A172 (cell line): Measurements from ENCODE around the gene ERCC1. TPM values are rescaled to one million over a fixed set of nuclear protein-coding genes. Genes with fewer than 3 reads are reported as not detected.

ENCODE experiments used
- DNase-seq: peaks from one replicate; pipeline ENCODE4 v3.0.0-alpha.2; 2015; ENCODE audit warnings: low spot score
- total RNA-seq: library from RNA; depleted of rRNA; stranded (reverse); fragments of >200 nt; shearing (Covaris generic); gene quantifications from 2 replicates; pipeline ENCODE4 v1.2.3, GENCODE V29; 2014

ERCC1 gene
- total RNA-seq, 1 experiment from 2014 or later = 60.2 TPM

DNA sequence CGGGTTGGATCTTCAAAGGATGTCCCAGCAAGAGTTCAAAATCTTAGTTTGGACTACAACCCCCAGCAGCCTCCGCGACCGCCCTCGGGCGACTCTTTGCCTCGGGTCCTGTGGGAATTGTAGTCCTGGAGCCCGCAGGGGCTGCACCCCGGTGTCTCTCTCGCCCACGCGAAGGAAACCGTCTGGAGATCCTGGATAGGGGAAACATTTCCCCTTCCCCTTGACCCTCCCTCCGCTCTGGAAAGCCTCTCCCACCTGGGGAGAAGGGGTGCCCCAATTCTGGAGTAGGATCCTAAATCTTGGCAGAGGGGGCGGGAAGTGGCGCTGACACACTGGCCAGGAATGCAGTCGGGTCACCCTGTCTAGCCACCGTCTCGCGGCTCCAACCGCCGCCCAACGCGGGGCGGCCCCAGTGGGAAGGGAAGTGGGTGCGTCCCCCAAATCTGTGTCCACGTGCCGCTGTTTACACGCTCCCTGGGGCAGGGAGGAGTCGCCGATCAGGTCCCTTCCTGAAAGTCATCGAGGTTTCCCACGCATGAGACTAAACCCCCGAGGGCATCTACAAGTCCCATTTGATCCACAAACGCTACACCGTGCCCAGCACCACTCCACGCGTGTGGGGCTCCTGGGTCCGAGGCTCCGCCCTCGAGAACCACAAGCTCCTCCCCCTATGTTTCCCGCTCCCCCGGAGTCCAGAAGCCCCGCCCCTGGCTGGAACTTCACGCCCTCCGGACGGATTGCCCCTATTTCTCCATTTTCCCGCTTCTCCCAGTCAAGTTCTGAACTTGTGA is 18.1 kb downstream of the ERCC1 start:
- DNase-seq = peak; percentile 78

DNA sequence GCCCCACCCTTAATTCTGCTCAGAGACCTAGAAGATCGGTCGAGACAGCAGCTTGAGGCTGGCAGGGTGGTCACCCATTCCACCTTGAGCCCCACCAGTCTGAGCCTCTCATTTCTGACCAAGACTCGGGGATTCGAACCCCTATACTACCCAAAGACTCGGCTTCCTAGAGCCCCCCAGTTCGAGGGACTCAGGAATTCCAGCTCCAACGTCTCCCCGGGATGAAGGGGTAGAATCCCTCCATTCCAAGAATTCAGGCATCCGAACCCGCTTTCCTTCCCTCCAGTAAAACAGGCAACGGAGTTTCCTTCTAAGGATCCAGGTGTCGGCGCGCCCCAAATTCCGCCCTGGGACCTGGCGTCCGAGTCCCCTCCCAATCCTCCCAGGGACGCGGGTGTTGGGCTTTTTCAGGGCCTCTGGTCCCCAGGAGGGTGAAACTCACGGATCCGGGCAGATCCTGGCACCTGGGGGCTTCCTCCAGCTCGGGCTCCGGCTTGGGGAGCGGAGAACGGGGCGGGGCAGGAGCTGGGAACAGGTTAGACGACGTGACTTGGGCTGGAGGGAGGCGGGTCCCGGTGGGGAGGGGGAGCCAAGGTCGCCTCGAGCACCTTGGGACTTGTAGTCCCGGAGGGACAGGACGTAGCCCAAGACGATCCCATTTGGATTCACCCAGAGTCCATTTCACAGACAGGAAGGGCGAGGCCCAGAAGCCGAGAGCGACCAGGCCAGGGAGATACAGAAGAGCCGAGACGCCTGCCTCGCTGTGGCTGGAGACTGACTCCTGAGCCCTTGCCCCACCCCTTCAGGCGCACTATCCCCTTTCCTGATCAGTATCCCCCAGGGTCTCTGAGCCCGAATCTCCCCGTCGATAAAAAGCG is 18.9 kb downstream of the ERCC1 start, which contains the start of gene PPP1R13L:
Gene PPP1R13L, minus strand, starts transcription at position 513 of the 878 bp plus-strand sequence. CDS start 6,751 bp downstream, outside the sequence.
- DNase-seq = peak; percentile 82

DNA sequence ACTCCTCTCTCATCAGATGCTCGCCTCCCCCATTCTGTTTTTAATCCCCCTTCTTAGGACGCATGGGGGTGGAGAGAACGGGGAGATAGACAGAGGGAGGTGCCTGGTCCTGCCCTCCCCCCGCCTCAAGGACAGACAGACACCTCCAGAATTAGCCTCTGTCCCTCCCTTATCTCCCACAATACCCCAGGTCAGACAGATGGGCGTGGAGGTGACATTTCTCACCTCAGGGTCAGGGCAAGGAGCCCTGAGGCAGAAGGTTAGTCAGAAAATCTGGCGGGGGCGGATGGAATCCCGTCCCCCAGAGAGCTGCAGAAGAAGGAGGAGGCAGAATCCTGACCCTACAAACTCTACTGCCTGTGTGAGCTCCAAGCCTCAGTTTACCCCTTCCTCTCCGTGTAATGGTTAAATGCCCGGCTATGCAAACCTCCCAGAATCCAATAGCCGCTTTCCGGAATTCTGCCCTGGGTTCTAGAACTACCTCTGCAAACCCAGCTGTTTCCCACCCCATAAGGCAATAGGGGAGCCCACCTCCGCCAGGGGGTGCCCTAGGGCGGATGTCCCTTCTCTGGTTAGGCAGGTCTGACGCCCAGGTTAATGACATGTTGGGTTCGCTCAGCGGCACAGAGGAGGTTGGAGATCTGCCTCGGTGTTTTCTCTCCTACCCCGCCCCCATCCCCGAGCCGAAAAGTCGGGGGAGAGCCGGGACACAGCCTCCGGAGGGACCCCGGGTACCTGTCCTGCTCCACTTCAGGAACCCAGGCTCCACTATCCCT is 19.7 kb downstream of the ERCC1 start:
- DNase-seq = peak; percentile 52

DNA sequence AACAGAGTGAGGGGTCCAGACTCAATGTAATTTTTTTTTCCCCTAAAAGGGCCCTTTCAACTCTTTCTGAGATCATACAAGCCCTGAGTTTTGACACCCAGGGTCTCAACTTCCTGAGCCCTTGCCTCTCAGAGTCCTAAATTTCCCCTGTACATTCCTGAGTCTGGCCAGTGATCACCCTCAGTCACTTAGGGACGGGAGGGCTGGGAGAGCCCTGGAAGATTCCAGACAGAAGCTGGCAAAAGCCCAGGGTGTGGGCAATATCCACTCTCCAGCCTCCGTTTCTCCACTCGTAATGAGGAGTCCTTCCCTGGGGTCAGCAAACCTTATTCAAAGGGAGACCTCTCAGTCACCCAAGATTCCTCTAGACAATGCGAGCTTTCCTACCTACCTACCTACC is 20.4 kb downstream of the ERCC1 start:
- no peak for DNase-seq

DNA sequence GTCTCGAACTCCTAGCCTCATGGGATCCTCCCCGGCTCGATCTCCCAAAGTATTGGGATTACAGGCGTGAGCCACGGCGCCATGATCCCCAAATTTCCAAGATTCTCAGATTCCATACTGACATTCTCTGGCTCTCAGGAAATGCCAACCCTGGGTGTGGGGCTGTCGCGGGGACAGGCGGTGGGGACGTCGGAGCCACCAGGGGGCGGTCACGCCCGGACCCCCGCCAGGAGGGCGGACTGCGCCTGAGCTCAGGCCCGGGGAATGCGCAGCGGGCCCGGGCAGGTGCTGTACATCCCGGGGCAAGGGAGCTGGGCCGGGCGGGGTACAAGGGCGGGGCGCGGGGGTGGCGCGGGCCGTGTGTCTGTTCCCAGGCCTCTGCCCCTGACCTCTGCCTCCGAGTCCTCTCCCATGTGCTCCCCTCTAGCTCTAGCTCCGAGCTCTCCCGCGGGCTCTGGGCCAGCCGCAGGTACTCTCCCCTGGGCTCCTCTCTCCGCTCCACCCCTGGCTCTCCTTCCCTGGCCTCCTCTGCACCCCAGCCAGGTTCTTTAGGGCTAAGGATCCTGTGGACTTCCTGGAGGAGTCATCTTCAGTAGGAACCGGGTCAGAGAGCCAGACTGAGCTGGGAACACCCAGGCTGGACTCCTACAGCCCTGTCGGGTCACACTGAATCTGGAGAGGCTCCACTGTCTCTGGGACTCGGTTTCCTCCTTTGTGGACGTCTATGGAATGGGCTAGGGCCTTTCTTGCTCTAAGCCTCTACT is 21.2 kb downstream of the ERCC1 start:
- DNase-seq = peak; percentile 50

DNA sequence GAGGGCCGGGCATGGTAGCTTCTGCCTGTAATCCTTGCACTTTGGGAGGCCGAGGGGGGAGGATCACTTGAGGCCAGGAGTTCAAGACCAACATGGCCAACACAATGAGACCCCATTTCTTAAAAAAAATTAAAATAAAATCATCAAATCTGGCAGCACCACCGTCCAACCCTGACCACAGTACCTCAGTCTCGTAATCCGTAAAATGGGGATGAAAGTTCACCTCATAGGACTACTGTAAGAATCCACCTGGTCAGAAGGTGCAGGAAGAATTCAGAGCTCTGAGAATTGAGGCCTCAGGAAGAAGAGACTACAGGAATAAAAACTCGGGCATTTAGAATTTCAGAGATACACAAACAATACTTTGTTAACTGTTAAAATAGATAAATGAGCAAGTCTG is 21.9 kb downstream of the ERCC1 start:
- DNase-seq = no peak

DNA sequence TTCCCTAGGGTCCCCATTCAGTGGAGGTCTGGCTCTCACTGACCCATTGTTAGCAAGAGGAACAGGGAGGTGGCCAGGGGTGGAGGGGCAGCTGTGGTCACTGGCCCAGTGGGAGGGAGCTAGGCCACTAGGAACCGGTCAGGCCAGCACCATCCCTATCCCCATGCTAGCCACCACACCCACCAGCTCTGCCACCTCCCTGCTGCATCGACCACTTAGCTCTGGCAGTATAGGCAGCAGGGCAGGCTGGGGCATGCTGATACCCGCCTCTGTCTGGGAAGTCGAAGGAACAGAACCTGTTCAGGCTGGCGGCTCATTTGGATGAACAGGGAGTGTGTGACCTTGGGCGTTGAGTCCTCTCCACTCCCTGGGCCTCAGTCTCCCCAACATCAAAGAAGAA is 23.5 kb downstream of the ERCC1 start:
- no peak for DNase-seq

DNA sequence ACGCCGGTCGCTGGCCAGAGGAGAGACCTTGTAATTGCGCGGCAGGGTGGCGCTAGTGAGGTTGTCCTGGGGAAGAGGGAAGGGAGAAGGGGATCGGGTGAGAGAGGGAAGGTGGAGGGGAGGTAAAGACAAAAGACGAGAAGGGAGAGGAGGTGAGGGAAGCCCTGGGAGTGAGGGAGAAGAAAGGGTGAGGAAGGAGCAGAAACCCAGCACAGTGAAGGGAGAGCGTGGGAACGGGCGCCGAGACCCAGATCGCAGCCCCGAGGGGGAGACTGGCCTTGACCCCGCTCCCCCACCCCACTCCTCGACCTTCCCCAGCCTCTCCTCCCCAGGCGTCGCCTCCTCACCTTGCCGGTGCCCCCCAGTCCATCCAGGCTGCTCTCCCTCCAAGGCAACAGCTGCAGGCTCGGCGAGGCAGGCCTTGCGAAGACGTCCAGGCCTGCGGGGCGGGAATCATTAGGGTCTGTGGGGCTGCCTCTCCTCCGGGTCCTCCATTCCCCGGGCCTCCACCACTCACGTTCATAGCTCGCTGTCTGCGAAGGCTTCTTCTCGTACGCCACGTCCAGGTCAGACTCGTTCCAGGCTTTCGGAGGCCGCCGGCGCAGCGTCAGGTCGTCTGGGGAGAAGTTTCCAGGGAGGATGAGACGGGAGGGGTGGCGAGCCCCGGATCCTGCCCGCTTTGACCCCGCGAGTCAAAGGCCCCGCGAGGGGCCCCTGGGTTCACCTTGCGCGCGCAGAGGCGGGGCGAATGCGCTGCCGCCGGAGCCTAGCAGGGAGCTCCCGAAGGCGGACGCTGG is 27.7 kb downstream of the ERCC1 start:
- DNase-seq = no peak

DNA sequence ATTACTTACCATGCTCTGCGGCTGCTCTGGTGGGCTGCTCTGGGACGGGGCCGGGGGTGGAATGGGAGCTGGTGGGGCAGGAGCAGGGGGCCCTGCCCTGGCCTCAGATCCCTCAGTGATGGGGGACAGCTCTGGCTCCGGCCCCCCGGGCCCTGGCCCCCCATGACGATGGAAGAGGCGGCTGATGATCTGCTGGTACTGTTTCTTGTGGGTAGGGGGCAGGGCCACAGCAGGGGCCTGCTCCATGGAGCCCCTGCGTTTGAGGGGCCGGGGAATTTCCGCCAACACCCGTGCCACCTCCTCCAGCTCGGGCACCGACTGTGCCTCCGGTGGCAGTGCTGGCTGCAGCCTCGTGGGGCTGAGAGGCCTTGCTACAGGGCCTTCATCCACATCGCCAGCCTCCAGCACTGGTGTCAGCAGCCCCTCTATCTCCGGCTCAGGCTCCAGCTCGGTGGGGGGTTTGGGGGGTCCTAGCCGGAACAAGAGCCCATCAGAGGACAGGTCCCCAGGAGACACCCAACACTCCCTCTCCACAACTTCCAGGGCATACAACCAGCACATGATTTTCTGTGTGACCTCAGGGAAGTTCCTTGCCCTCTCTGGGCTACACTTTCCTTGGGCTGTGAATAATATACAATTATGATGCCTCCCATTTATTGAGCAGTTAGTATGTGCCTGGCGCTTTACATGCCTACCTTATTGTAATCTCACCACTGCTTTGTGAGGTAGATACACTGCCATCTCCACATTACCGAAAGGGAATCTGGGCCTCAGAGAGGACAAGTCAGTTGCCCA is 31.6 kb downstream of the ERCC1 start:
- no peak for DNase-seq

DNA sequence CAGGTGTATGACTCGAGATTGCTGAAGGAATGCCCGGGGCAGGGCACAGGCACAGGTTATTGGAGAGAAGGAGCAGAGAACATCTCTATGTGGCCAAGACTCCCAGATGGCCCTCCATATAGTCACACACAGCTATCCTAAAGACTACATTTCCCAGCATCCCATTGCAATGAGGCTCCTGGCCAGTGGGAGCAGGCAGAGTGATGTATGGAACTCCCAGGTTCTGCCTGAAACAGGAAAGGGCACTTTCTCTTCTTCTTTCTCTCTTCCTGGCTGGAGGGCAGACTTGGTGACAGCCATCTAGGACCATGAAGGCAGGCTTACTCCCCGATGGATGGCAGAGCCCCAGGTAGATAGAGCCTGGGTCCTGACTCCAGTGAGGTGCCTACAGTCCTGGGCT is 32.4 kb downstream of the ERCC1 start:
- no peak for DNase-seq

DNA sequence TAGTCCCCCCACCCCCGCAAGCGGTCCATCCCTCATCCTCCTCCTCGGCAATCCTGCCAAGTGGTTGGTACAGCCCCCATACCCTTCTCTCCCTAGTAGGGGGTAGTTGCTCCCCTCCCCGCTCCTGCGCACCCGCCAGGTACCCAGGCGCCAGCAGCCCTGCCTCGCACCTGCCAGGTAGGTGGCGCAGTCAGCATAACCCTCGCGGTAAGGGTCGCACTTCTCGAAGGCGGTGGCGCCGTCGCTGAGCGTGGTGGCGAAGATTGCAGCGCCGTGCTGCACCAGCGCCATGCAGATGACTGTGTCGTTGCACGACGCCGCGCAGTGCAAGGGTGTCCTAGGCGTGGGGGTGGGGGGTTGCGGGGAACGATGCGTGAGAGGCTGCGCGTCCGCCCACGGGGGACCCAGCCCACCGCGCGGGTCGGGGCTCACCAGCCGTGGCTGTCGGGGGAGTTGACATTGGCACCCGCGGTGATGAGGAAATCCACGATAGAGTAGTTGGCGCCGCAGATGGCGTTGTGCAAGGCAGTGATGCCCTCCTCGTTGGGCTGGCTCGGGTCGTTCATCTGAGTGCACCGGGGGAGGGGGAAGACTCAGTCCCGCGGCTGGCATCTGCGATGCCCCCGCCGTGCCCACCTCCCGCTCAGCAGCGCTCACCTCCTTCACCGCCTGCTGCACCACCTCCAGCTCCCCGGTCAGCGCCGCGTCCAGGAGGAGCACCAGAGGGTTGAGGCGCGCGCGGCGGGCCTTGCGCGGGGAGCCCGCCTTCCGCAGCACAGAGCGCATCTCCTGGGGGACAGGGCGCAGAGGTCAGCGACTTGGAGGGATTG is 38.1 kb downstream of the ERCC1 start:
- no peak for DNase-seq

DNA sequence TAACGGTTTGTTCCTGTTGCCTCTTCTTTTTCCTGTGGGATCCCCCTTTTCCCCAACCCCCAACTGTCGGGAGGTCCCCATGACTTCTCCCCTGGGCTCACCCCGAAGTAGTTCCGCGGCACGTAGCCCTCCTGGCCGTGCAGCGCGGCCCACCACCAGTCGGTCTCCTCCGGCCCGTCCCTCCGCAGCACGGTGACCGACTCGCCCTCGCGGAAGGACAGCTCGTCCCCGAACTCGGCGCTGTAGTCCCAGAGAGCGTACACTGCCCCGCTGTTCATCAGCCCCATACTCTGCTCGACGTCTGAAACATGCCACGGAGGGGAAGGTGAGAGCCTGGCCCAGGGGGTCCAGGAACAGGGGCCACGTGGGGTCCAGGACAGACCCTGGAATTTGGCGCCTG is 41.3 kb downstream of the ERCC1 start:
- DNase-seq = no peak

DNA sequence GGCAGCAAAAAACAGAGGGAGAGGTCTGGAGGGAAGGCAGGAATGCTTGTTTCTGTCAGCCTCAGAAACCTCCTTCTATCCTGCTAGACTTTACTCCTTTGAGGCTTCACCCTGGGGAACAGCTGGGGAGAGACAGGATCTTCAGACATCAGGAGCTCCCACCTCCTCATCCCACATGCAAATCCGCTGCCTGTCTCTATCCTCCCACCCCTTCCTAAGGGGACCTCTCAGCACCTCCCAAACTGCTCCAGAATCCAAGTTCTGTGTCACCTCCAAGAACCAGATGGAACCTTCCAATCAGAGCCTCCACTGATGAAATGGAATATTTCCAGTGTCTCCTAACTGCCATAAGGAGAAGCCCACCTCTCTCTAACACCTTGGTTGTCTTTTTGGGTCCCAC is 43.6 kb downstream of the ERCC1 start:
- no peak for DNase-seq

DNA sequence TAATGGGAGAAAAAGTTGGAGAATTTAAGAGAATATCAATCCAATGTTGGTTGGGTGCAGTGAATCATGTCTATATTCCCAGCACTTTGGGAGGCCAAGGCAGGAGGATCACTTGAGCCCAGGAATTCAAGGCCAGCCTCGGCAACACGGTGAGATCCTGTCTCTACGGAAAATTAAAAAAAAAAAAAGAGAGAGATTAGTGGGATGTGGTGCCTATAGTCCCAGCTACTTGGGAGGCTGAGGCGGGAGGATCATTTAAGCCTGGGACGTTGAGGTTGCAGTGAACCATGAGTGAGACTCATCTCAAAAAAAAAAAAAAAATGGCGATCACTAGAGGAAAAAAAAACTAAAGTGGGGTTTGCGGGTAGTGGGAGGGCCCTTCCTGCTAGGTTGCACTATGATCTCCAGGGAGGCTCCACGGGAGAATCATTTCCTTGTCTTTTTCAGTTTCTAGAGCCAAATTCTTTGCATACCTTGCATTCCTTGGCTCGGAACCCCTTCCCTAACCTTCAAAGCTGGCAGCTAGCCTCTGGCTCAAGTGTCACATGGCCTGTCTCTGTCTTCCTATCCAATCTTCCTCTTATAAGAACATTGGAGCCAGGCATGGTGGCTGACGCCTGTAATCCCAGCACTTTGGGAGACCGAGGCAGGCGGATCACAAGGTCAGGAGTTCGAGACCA is 47.5 kb downstream of the ERCC1 start:
- DNase-seq = peak; percentile 95

DNA sequence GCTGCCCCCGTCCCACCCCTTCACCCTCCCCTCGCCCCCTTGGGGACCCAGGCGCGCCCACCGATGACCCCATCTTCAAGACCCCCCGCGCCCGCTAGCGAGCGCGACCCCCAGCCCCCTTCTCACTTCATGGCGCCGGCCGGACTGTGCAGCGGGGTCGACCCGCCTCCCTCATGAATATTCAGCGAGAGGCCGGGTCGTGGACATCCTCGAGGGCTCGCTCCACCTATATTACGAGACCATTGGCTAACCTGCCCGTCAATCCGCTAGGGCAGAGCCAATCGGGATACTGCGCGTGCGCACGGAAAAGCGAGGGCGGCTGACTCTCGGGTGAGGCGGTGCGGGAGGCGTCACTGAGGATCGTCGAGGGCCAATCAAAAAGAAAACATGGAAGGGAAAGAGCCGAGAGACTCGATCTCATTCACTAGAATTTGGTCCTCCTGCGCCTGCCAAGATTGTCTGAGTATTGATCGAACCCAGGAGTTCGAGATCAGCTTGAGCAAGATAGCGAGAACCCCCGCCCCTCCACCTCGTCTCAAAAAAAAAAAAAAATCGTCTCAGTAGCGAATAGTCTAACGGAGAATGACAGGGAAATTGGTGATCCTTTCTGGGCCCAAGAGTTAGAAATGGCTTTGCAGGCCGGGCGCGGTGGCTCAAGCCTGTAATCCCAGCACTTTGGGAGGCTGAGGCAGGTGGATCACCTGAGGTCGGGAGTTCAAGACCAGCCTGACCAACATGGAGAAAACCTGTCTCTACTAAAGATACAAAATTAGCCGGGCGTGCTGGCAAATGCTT is 53.1 kb downstream of the ERCC1 start, which contains the start of gene ERCC2:
Gene ERCC2, minus strand, starts transcription at position 164 of the 795 bp plus-strand sequence. Its CDS starts 33 bp downstream, at position 131.
- DNase-seq = peak; percentile 89

DNA sequence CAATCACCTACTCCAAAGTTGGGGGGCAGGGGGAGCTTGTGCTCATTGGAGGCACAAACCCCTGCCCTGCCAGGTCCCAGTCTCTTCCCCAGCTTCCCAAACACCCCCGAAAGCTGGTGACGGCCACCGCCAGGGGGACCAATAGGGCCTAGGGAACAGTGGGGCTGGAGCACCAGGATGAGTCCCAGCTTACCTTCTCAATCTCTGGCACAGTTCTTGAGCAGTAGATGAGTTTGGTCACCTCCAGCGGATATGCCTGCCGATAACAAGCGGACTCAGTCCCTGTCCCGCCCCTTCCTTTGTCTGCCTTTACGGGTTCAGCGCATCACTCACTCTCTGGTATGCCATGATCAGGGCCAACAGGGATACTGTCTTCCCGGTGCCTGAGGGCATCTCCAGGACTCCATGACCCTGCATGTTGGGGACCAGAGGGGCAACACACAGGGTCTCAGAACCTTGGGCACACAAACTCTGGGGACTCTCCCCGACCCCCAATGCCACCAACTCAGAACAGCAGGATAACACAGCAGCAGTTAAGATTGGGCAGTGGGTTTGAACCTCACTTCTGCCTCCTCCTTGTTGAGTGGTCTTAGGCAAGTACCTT is 54.9 kb downstream of the ERCC1 start:
- no peak for DNase-seq

DNA sequence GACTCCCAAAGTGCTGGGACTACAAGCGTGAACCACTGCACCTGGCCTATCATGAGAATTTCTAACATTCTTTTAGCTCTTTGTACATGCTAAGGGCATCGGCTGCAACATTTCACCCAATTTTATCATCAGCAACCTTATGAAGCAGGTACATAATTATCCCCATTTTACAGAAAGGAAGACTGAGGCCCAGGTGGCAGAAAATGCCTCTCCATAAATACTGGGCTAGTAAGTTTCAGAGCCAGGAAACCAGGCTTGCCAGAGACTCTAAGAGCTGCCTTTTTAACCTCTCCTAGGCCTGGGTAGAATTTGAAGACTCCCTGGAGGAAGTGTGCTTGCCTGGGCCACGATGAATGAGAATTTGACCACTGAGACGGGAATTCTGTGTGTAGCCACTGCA is 55.6 kb downstream of the ERCC1 start:
- DNase-seq = no peak
